K562 (cell line): ENCODE measurements around the gene CGNL1. TPM values are rescaled to one million over a fixed set of nuclear protein-coding genes. Genes with fewer than 3 reads are reported as not detected.

ENCODE experiments used
- ATAC-seq: fragments of 200-7000 bp; cut with Tn5 transposase; 3 replicates; pipeline ENCODE4 v1.9.1; 2020; ENCODE audit warnings: moderate library complexity
- BruUV-seq: library from RNA; stranded (reverse); fragments of 400-500 nt; replicated peaks from 2 replicates; lab custom pipeline; 2021; lab: Mats Ljungman, UMichigan
- CTCF ChIA-PET: fragments of 300-600 bp; formaldehyde crosslinking; extraction: SDS; loops from one replicate; lab custom pipeline; 2021; ENCODE audit warnings: low intra/inter-chr PET ratio; lab: Yijun Ruan, JAX
- POLR2A ChIA-PET: fragments of 300-600, 350-650 bp; sonication (Branson Sonifier 250); formaldehyde crosslinking; extraction: SDS; loops from one replicate; lab custom pipeline; 2021; ENCODE audit warnings: antibody characterized with exemption, inconsistent platforms; lab: Yijun Ruan, JAX
- DNase-seq, 4 experiments: peaks; one replicate each; pipeline versions ENCODE4 v3.0.0 to v3.0.0-alpha.2; 2011 to 2018; ENCODE audit warnings: low spot score in 3 of 4, mixed read lengths in 3 of 4; ENCODE audit errors: extremely low read depth in 1 of 4
- FAIRE-seq: peaks from 2 replicates; lab custom pipeline; 2011; peaks lifted over from hg19 to GRCh38; lab: Jason Lieb, UNC
- H2AFZ ChIP-seq: 2 replicates; pipeline ENCODE4 v1.6.0; 2011; ENCODE audit warnings: low read depth, low read length, control low read depth, inconsistent platforms
- H3K27ac ChIP-seq: fragments of 200-600 bp; 3 replicates; pipeline ENCODE4 v1.8.0; 2011; ENCODE audit warnings: low read depth, mild to moderate bottlenecking, control low read depth, inconsistent platforms, low read length, moderate library complexity, mixed read lengths; ENCODE audit errors: extremely low read depth
- H3K27me3 ChIP-seq, 2 experiments: fragments of 300-600 bp in 1 of 2; 2 replicates in 1 of 2; 3 replicates in 1 of 2; pipeline versions ENCODE4 v1.6.0 to v1.8.0; 2011; ENCODE audit warnings: inconsistent platforms in 2 of 2, low read length in 2 of 2, mild to moderate bottlenecking in 1 of 2, mixed read lengths in 1 of 2, moderate library complexity in 1 of 2; ENCODE audit not compliant: control insufficient read depth in 2 of 2, insufficient read depth in 2 of 2
- H3K36me3 ChIP-seq: fragments of 300-600 bp; 3 replicates; pipeline ENCODE4 v1.8.0; 2011; ENCODE audit warnings: mild to moderate bottlenecking, low read length, inconsistent platforms; ENCODE audit not compliant: control insufficient read depth, insufficient read depth
- H3K4me1 ChIP-seq, 2 experiments: fragments of 200-600 bp in 1 of 2; replicated peaks in 1 of 2; 2 replicates in 1 of 2; 3 replicates in 1 of 2; pipeline versions ENCODE4 v1.5.1 to v1.8.0; 2011; ENCODE audit warnings: inconsistent platforms in 2 of 2, low read length in 2 of 2, mild to moderate bottlenecking in 1 of 2, mixed read lengths in 1 of 2, moderate library complexity in 1 of 2; ENCODE audit not compliant: control insufficient read depth in 2 of 2, insufficient read depth in 2 of 2
- H3K4me2 ChIP-seq: 2 replicates; pipeline ENCODE4 v1.6.1; 2011; ENCODE audit warnings: low read length, control low read depth, inconsistent platforms, mixed read lengths; ENCODE audit not compliant: insufficient read depth
- H3K4me3 ChIP-seq: fragments of 200-600 bp; sonication (generic), shearing (Covaris generic); 2 replicates; pipeline ENCODE4 v1.5.1; 2016; ENCODE audit warnings: control low read depth, inconsistent platforms
- H3K79me2 ChIP-seq: fragments of 200-600 bp; 3 replicates; pipeline ENCODE4 v1.8.0; 2011; ENCODE audit warnings: low read length, inconsistent platforms; ENCODE audit not compliant: control insufficient read depth, insufficient read depth
- H3K9ac ChIP-seq, 2 experiments: 2 replicates each; pipeline versions ENCODE4 v1.6.0 to v1.6.1; 2011; ENCODE audit warnings: low read depth in 2 of 2, low read length in 2 of 2, control low read depth in 1 of 2, inconsistent platforms in 1 of 2, mild to moderate bottlenecking in 1 of 2, mixed read lengths in 1 of 2; ENCODE audit not compliant: insufficient read depth in 1 of 2
- H3K9me1 ChIP-seq: one replicate; pipeline ENCODE4 v1.6.0; 2011; ENCODE audit warnings: inconsistent platforms, mild to moderate bottlenecking, low read length, moderate library complexity; ENCODE audit not compliant: control insufficient read depth, insufficient read depth
- H3K9me3 ChIP-seq: replicated peaks from 2 replicates; pipeline ENCODE4 v1.5.1; 2011; ENCODE audit warnings: low read depth, low read length, inconsistent platforms; ENCODE audit not compliant: control insufficient read depth, insufficient read depth
- H4K20me1 ChIP-seq: replicated peaks from 2 replicates; pipeline ENCODE4 v1.6.1; 2011; ENCODE audit warnings: low read length, inconsistent platforms, mixed read lengths; ENCODE audit not compliant: control insufficient read depth, insufficient read depth
- NCOA1 ChIP-seq: fragments of 450-650 bp; IDR thresholded peaks from 2 replicates; pipeline ENCODE4 v1.6.1; 2016; ENCODE audit warnings: low read depth
- TBP ChIP-seq: optimal IDR thresholded peaks from 2 replicates; pipeline ENCODE3; 2011; ENCODE audit warnings: low read depth, low read length, improper control_type of control experiment
- TEAD4 ChIP-seq, 2 experiments: sonication (generic) in 1 of 2; formaldehyde crosslinking in 1 of 2; IDR thresholded peaks; 2 replicates each; pipeline versions ENCODE4 v1.6.1 to v1.8.0; 2012 to 2022; ENCODE audit warnings: borderline replicate concordance in 1 of 2, inconsistent platforms in 1 of 2, low read length in 1 of 2, mild to moderate bottlenecking in 1 of 2, missing genetic modification reagents in 1 of 2
- ZNF3 ChIP-seq: fragments of 250-450 bp; sonication (Bioruptor Pico); IDR thresholded peaks from 2 replicates; pipeline ENCODE4 v1.5.0; 2021; ENCODE audit warnings: mild to moderate bottlenecking, moderate library complexity
- ZNF436 ChIP-seq: fragments of 250-450, 450-650 bp; sonication (Bioruptor Pico); formaldehyde crosslinking; IDR thresholded peaks from 2 replicates; pipeline ENCODE4 v1.7.0; 2020; ENCODE audit warnings: mild to moderate bottlenecking
- ZNF609 ChIP-seq: sonication (generic); formaldehyde crosslinking; IDR thresholded peaks from 2 replicates; pipeline ENCODE4 v1.8.1; 2023; ENCODE audit warnings: missing genetic modification reagents, mild to moderate bottlenecking, borderline replicate concordance
- ZNF79 ChIP-seq: fragments of 250-450 bp; sonication (Bioruptor Pico); IDR thresholded peaks from 2 replicates; pipeline ENCODE4 v1.4.0; 2020; ENCODE audit warnings: low read depth, mild to moderate bottlenecking, moderate library complexity
- WGBS: fragments of 100-300 bp; shearing (Covaris generic); methylation state at CpG from one replicate; pipeline ENCODE4 v1.1.6; 2016; ENCODE audit warnings: low coverage, mixed read lengths; ENCODE audit not compliant: insufficient coverage; ENCODE audit errors: missing lambda C conversion rate; 5-methylcytosine and 5-hydroxymethylcytosine counted together
- in situ Hi-C: fragments of 300-500 bp; cut with MboI; formaldehyde crosslinking; loops from 4 replicates; pipeline ENCODE4 v1.15.0; 2018; ENCODE audit warnings: inconsistent platforms, mixed read lengths
- intact Hi-C: fragments of 100-400 bp; cut with micrococcal nuclease; formaldehyde crosslinking; loops from 2 replicates; pipeline ENCODE4 v1.14.2; 2022
- polyA plus RNA-seq, 8 experiments: library from polyadenylated mRNA; depleted of rRNA in 4 of 8; stranded (reverse) in 5 of 8; unstranded in 3 of 8; fragments of >200 nt; fragmentation: Nextera tagmentation in 2 of 8; fragmentation: Illumina TruSeq in 1 of 8; extraction: Ambion mirVana in 2 of 8; extraction: Trizol in 1 of 8; gene quantifications; 2 replicates each; pipeline versions ENCODE4 v1.2.1 to v1.2.3, GENCODE V29; 2011 to 2014; ENCODE audit warnings: inconsistent platforms in 1 of 8, missing spikeins in 1 of 8
- total RNA-seq, 7 experiments: library from RNA; depleted of rRNA in 6 of 7; stranded (reverse); fragments of >200 nt in 6 of 7; fragmentation: Illumina TruSeq in 2 of 7; extraction: Trizol in 2 of 7; gene quantifications; 2 replicates each; pipeline versions ENCODE4 v1.2.1 to v1.2.3, GENCODE V29; 2011 to 2021; ENCODE audit warnings: low replicate concordance in 1 of 7

CGNL1 gene
- total and polyA plus RNA-seq, 9 of the 15 experiments (the other 6 are each of a cell fraction or from before 2014, with no cell fraction given), result 0.01 to 0.07 TPM; not detected in 7

DNA sequence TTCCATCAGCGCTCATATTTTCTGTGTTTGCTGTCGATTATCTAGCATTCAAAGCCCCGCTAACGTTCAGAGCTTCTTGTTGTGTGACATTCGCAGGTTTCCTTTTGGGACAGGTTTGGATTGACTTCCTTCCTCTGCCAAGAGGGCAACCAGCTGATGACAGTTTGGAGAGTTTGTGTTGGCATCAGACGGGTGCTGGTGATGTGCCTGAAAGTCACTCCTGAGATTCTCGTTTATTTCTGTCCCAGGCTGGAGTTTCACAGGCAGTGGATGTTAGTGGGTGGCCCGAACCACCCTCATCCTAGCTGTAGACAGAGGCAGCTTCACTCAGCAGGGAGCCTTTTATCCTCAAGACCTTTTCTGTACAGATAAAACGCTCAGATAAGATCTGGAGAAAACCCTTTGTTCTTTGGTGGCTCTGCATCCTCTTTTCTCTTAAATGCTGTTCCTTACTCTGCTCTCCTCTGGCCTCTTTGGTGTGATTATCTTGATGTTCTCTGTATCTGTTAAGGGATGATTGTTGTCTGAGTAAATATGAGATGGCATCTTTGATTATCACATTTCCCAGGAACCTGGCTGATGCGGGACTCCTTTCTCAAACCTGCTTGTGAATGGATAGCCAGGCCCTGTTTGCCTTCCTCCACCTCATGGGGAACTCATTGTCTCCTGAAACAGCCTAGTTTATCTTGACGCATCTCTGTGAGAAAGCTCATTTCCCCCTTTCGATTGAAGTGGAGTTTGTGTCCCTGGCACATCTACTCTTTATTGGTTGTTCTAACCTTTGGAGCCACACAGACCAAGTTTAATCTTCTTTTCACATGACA, 35.9 kb downstream of the CGNL1 start:
- Histone ChIP-seq H3K9me1 (no peaks in the 10 kb centered on the region), H4K20me1 (no peaks in the 10 kb centered on the region)
- ATAC-seq, result no peak
- WGBS, result 1% methylated on average over 12 of the region's 12 CpGs
- TF ChIP-seq ZNF436 (no peak), ZNF79 (no peak)
- TF ChIP-seq, all 486 proteins: peak for 0
- intact Hi-C loops (no loop called here), in situ Hi-C loops (no loop called here)
- no peak overlapping the region for H3K27ac ChIP-seq
- peaks cover 26 to 44% of the 10 kb centered on the region in 2 experiments for H3K27me3 ChIP-seq
- no TSS peak for BruUV-seq
- FAIRE-seq, result no peak
- ChIA-PET CTCF (no interaction called here), POLR2A (interaction anchor here (0.6 to 1.2 kb wide), 2 partner anchors 22 to 28 kb away, joined by 3 to 6 read pairs; no protein-coding TSS in a partner anchor)
- H3K9ac ChIP-seq, result no peak overlapping the region
- H3K4me2 ChIP-seq, result no peak overlapping the region
- H3K4me1 ChIP-seq, result no peaks in the 10 kb centered on the region
- no peaks in the 10 kb centered on the region for H3K36me3 ChIP-seq
- H3K9me3 ChIP-seq, result no peaks in the 10 kb centered on the region
- no peaks in the 10 kb centered on the region for H3K79me2 ChIP-seq
- no peak overlapping the region for H3K4me3 ChIP-seq
- H2AFZ ChIP-seq, result no peak overlapping the region
- no peak for DNase-seq

DNA sequence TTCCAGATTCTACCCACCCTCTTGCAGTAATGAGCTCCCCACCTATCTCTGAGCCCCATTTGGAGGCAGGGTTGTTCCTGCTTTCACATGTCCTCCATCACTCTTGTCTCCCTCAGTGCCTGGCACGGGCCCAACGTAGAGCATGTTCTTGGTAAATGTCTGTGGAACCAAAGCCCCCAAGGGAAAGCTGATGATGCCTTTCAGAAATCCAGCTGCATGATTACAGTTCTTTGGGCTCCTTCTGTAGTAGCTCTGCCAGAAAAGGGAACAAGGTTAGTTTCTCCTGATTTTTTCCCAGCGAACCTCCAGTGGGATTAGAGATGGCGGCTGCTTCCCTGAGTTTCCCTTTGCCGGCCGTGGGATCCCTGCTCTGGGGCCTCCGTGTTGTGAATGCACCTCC, 39.3 kb downstream of the CGNL1 start:
- Histone ChIP-seq H3K79me2 (no peaks in the 10 kb centered on the region), H3K4me3 (no peak overlapping the region), H3K36me3 (no peaks in the 10 kb centered on the region), H3K27me3 (peaks cover 21 to 43% of the 10 kb centered on the region in 2 experiments), H2AFZ (no peak overlapping the region), H3K4me1 (no peaks in the 10 kb centered on the region; a peak in 1 of 5 replicates), H4K20me1 (no peaks in the 10 kb centered on the region), H3K27ac (no peak overlapping the region), H3K9me3 (no peaks in the 10 kb centered on the region), H3K9me1 (no peaks in the 10 kb centered on the region), H3K4me2 (no peak overlapping the region), H3K9ac (no peak overlapping the region)
- no peak for FAIRE-seq
- POLR2A ChIA-PET, result interaction anchor here (0.6 kb wide), 1 partner anchor 629 kb away, joined by 3 read pairs; no protein-coding TSS in a partner anchor
- no peak for ATAC-seq
- in situ Hi-C loops, result no loop called here
- under 1% methylated on average over 7 of the region's 7 CpGs for WGBS
- intact Hi-C loops, result no loop called here
- no peak for DNase-seq
- CTCF ChIA-PET, result no interaction called here
- BruUV-seq, result no TSS peak
- TF ChIP-seq NCOA1 (no peak), ZNF609 (CRISPR knock-in tag) (no peak), ZNF3 (CRISPR knock-in tag) (no peak), TBP (no peak), TEAD4 (IDR thresholded peaks at IDR 0.05; ENCODE audit: low read length) (no peak), TEAD4 (CRISPR knock-in tag; IDR thresholded peaks at IDR 0.05; ENCODE audit: borderline replicate concordance) (no peak)
